BE2C (cell line): ENCODE data around the gene PARD3.
A peak's percentile ranks its signal among the peaks of the same experiment; 100 is the strongest.

ENCODE experiments used
- DNase-seq: peaks from one replicate; pipeline ENCODE4 v3.0.0-alpha.2; 2020
- H3K27me3 ChIP-seq: fragments of 250-450 bp; sonication (Bioruptor Pico); 2 replicates; pipeline ENCODE4 v1.5.1; 2020; ENCODE audit warnings: mild to moderate bottlenecking
- H3K36me3 ChIP-seq: fragments of 250-450 bp; sonication (Bioruptor Pico); 2 replicates; pipeline ENCODE4 v1.5.1; 2020; ENCODE audit warnings: mild to moderate bottlenecking
- H3K4me1 ChIP-seq: fragments of 250-450 bp; sonication (Bioruptor Pico); 2 replicates; pipeline ENCODE4 v1.5.1; 2020
- H3K4me3 ChIP-seq: 2 replicates; pipeline ENCODE4 v1.5.1; 2011; ENCODE audit warnings: low read depth, low read length
- H3K9me3 ChIP-seq: fragments of 250-450 bp; sonication (Bioruptor Pico); 2 replicates; pipeline ENCODE4 v1.5.1; 2020
- CTCF ChIP-seq: IDR thresholded peaks from 2 replicates; pipeline ENCODE4 v1.5.1; 2012; ENCODE audit warnings: mild to moderate bottlenecking, low read depth, low read length

The PARD3 gene

GRCh38 chr10:34286136-34286739, 528.9 kb downstream of the PARD3 start:
- Histone ChIP-seq H3K9me3 (no peaks in the 10 kb centered on the region), H3K36me3 (no peaks in the 10 kb centered on the region), H3K27me3 (no peaks in the 10 kb centered on the region), H3K4me3 (no peak overlapping the region), H3K4me1 (no peaks in the 10 kb centered on the region)
- DNase-seq, result no peak
- no peak for TF ChIP-seq CTCF

- Histone ChIP-seq H3K36me3 (no peaks in the 10 kb centered on the region), H3K9me3 (no peaks in the 10 kb centered on the region), H3K4me1 (no peaks in the 10 kb centered on the region; the same call in 1 of the 2 replicates), H3K27me3 (no peaks in the 10 kb centered on the region), H3K4me3 (no peak overlapping the region)
- TF ChIP-seq CTCF, result no peak
- no peak for DNase-seq
Measured at GRCh38 chr10:34281661-34282582, 533.2 kb downstream of the PARD3 start.

GRCh38 chr10:34280599-34281374, 534.3 kb downstream of the PARD3 start:
- no peak for DNase-seq
- H3K4me3 ChIP-seq, result no peak overlapping the region
- H3K27me3 ChIP-seq, result no peaks in the 10 kb centered on the region
- H3K9me3 ChIP-seq, result no peaks in the 10 kb centered on the region
- H3K36me3 ChIP-seq, result no peaks in the 10 kb centered on the region
- peak; percentile 23; the same call in 1 of the 2 replicates for TF ChIP-seq CTCF
- H3K4me1 ChIP-seq, result no peaks in the 10 kb centered on the region; the same call in 1 of the 2 replicates

GRCh38 chr10:34275626-34276130, 539.4 kb downstream of the PARD3 start:
- no peak for DNase-seq
- no peak overlapping the region for H3K4me3 ChIP-seq

GRCh38 chr10:34274906-34275305, 540.2 kb downstream of the PARD3 start:
- Histone ChIP-seq H3K27me3 (no peaks in the 10 kb centered on the region), H3K36me3 (no peaks in the 10 kb centered on the region), H3K9me3 (no peaks in the 10 kb centered on the region), H3K4me1 (no peaks in the 10 kb centered on the region; the same call in 1 of the 2 replicates), H3K4me3 (no peak overlapping the region)
- no peak for TF ChIP-seq CTCF
- no peak for DNase-seq

More at GRCh38 chr10:34275626-34276130, 539.4 kb downstream of the PARD3 start:
- Histone ChIP-seq H3K4me1 (no peaks in the 10 kb centered on the region; the same call in 1 of the 2 replicates), H3K9me3 (no peaks in the 10 kb centered on the region), H3K36me3 (no peaks in the 10 kb centered on the region), H3K27me3 (no peaks in the 10 kb centered on the region)
- TF ChIP-seq CTCF, result no peak
